ENCODE measurements around the gene RHBDD3. TPM values are rescaled to one million over a fixed set of nuclear protein-coding genes. Genes with fewer than 3 reads are reported as not detected.

Gene RHBDD3
- total RNA-seq, 1 donor from 2014 or later, result 35.6 TPM

- no peak for TF ChIP-seq CTCF (IDR thresholded peaks at IDR 0.05; ENCODE audit: insufficient read depth, low read depth, low read length)
- peak; percentile 40 for TF ChIP-seq EZH2 (IDR thresholded peaks at IDR 0.05; ENCODE audit: insufficient read depth, low read length)
- H3K4me1 Mint-ChIP-seq (ENCODE audit: low read depth, unreplicated experiment), result peaks cover 5% of the 10 kb centered on the region
- Histone ChIP-seq H3K4me2 (ENCODE audit: low read length) (peak overlapping the region; percentile 19), H3K27ac (ENCODE audit: low read depth, low read length) (no peak overlapping the region), H3K4me1 (ENCODE audit: insufficient read depth, low read length) (peaks cover 35% of the 10 kb centered on the region), H3K4me3 (ENCODE audit: insufficient read depth, low read depth, low read length) (no peak overlapping the region), H3K9ac (ENCODE audit: low read length) (no peak overlapping the region), H3K36me3 (ENCODE audit: insufficient read depth, low read length) (no peaks in the 10 kb centered on the region), H3K9me3 (ENCODE audit: insufficient read depth, low read depth, low read length) (no peaks in the 10 kb centered on the region), H2AFZ (ENCODE audit: low read depth, low read length) (no peak overlapping the region), H3K79me2 (ENCODE audit: insufficient read depth, low read length) (peaks cover 17% of the 10 kb centered on the region), H4K20me1 (ENCODE audit: insufficient read depth, low read length) (peaks cover 36% of the 10 kb centered on the region), H3K27me3 (ENCODE audit: insufficient read depth, low read length) (peaks cover 34% of the 10 kb centered on the region)
- H3K27me3 Mint-ChIP-seq (ENCODE audit: low read depth, unreplicated experiment), result peaks cover 32% of the 10 kb centered on the region
- DNase-seq (ENCODE audit: low read depth), result no peak
- FAIRE-seq, result no peak
- peak overlapping the region; percentile 47 for H3K27ac Mint-ChIP-seq (ENCODE audit: unreplicated experiment)
- no peaks in the 10 kb centered on the region for H3K9me3 Mint-ChIP-seq (ENCODE audit: unreplicated experiment)
- H3K4me3 Mint-ChIP-seq (ENCODE audit: unreplicated experiment), result peak overlapping the region; percentile 67
- peaks cover 13% of the 10 kb centered on the region for H3K36me3 Mint-ChIP-seq (ENCODE audit: low read depth, unreplicated experiment)
These were observed 46.0 kb upstream of the RHBDD3 start for GRCh38 chr22:29313576-29314466.

DNA sequence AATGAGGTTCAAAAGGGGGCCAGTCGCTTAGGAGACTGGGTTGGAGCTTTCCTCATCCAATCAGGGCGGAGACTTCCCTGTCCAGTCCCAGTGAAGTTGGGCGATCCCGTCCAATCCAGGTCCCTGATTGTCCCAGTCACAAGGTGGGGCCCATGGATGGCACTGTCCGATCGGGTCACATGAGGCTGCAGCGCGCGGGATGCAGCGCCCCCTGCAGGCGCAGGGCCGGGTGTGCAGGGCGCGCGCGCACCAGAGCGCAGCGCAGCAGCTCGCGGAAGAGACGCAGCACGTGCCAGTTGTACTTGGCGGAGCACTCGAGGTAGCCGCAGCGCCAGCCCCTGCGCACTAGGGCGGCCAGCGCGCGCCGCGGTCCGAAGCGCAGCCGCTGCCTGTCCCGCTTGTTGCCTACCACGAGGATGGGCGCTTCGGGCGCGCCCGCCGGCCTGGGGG, 45.4 kb upstream of the RHBDD3 start:
- FAIRE-seq, result no peak
- no peaks in the 10 kb centered on the region for H3K36me3 ChIP-seq (ENCODE audit: insufficient read depth, low read length)
- DNase-seq (ENCODE audit: low read depth), result no peak
- no peaks in the 10 kb centered on the region for H3K9me3 Mint-ChIP-seq (ENCODE audit: unreplicated experiment)
- peaks cover 24% of the 10 kb centered on the region for H3K79me2 ChIP-seq (ENCODE audit: insufficient read depth, low read length)
- TF ChIP-seq EZH2 (IDR thresholded peaks at IDR 0.05; ENCODE audit: insufficient read depth, low read length) (no peak), CTCF (IDR thresholded peaks at IDR 0.05; ENCODE audit: insufficient read depth, low read depth, low read length) (peak; percentile 38)
- no peak overlapping the region for H3K9ac ChIP-seq (ENCODE audit: low read length)
- peaks cover 8% of the 10 kb centered on the region for H3K4me1 Mint-ChIP-seq (ENCODE audit: low read depth, unreplicated experiment)
- H3K27me3 Mint-ChIP-seq (ENCODE audit: low read depth, unreplicated experiment), result peaks cover 32% of the 10 kb centered on the region
- peaks cover 13% of the 10 kb centered on the region for H3K36me3 Mint-ChIP-seq (ENCODE audit: low read depth, unreplicated experiment)
- no peak overlapping the region for H3K4me2 ChIP-seq (ENCODE audit: low read length)
- no peak overlapping the region for H3K4me3 ChIP-seq (ENCODE audit: insufficient read depth, low read depth, low read length)
- H3K4me3 Mint-ChIP-seq (ENCODE audit: unreplicated experiment), result no peak overlapping the region
- H4K20me1 ChIP-seq (ENCODE audit: insufficient read depth, low read length), result peaks cover 36% of the 10 kb centered on the region
- peaks cover 42% of the 10 kb centered on the region for H3K4me1 ChIP-seq (ENCODE audit: insufficient read depth, low read length)
- H3K27ac ChIP-seq (ENCODE audit: low read depth, low read length), result no peak overlapping the region
- no peaks in the 10 kb centered on the region for H3K9me3 ChIP-seq (ENCODE audit: insufficient read depth, low read depth, low read length)
- no peak overlapping the region for H3K27ac Mint-ChIP-seq (ENCODE audit: unreplicated experiment)
- H2AFZ ChIP-seq (ENCODE audit: low read depth, low read length), result no peak overlapping the region
- peaks cover 34% of the 10 kb centered on the region for H3K27me3 ChIP-seq (ENCODE audit: insufficient read depth, low read length)
